H9 (cell line): ENCODE results near the gene NSD1. TPM values are rescaled to one million over a fixed set of nuclear protein-coding genes. Genes with fewer than 3 reads are reported as not detected.

ENCODE experiments used
- DNase-seq: peaks from one replicate; pipeline ENCODE4 v3.0.0-alpha.2; 2017
- H2AFZ ChIP-seq: one replicate; pipeline ENCODE4 v1.6.1; 2013; ENCODE audit warnings: mild to moderate bottlenecking, low read length, control low read depth, moderate library complexity
- H2AK5ac ChIP-seq: 2 replicates; pipeline ENCODE4 v1.6.1; 2013; ENCODE audit warnings: low read length, control low read depth, mixed read lengths; ENCODE audit not compliant: insufficient read length
- H2BK120ac ChIP-seq: one replicate; pipeline ENCODE4 v1.6.1; 2013; ENCODE audit warnings: low read depth, mild to moderate bottlenecking, low read length, control low read depth, inconsistent platforms; ENCODE audit not compliant: poor library complexity, severe bottlenecking
- H2BK12ac ChIP-seq: 2 replicates; pipeline ENCODE4 v1.6.1; 2013; ENCODE audit warnings: low read length, control low read depth, mixed read lengths, low read depth; ENCODE audit not compliant: insufficient read length
- H2BK15ac ChIP-seq: 2 replicates; pipeline ENCODE4 v1.6.1; 2013; ENCODE audit warnings: low read depth, low read length, control low read depth
- H2BK20ac ChIP-seq: one replicate; pipeline ENCODE4 v1.6.1; 2013; ENCODE audit warnings: low read depth, mild to moderate bottlenecking, low read length, control low read depth, inconsistent platforms; ENCODE audit not compliant: poor library complexity, severe bottlenecking
- H2BK5ac ChIP-seq: 2 replicates; pipeline ENCODE4 v1.6.1; 2013; ENCODE audit warnings: low read length, control low read depth, mixed read lengths; ENCODE audit not compliant: insufficient read length
- H3K14ac ChIP-seq: 2 replicates; pipeline ENCODE4 v1.6.1; 2013; ENCODE audit warnings: low read length, control low read depth; ENCODE audit not compliant: insufficient read depth
- H3K18ac ChIP-seq: 2 replicates; pipeline ENCODE4 v1.6.1; 2013; ENCODE audit warnings: low read depth, mild to moderate bottlenecking, mixed read lengths, low read length, control low read depth; ENCODE audit not compliant: insufficient read length
- H3K23ac ChIP-seq: 2 replicates; pipeline ENCODE4 v1.6.1; 2013; ENCODE audit warnings: low read length, control low read depth, mixed read lengths, low read depth; ENCODE audit not compliant: insufficient read length
- H3K23me2 ChIP-seq: 2 replicates; pipeline ENCODE4 v1.6.1; 2013; ENCODE audit warnings: low read depth, mild to moderate bottlenecking, mixed read lengths, low read length, control low read depth; ENCODE audit not compliant: insufficient read length, poor library complexity, severe bottlenecking
- H3K27ac ChIP-seq: 2 replicates; pipeline ENCODE4 v1.5.1; 2013; ENCODE audit warnings: low read length, control low read depth, mixed read lengths, low read depth; ENCODE audit not compliant: insufficient read length
- H3K27me3 ChIP-seq: 2 replicates; pipeline ENCODE4 v1.6.1; 2013; ENCODE audit warnings: low read length, control low read depth, inconsistent platforms; ENCODE audit not compliant: insufficient read depth
- H3K4ac ChIP-seq: 2 replicates; pipeline ENCODE4 v1.6.1; 2013; ENCODE audit warnings: low read depth, mild to moderate bottlenecking, control low read depth, inconsistent platforms, low read length, moderate library complexity
- H3K4me1 ChIP-seq: 2 replicates; pipeline ENCODE4 v1.6.1; 2013; ENCODE audit warnings: low read length, control low read depth, inconsistent platforms; ENCODE audit not compliant: insufficient read depth
- H3K4me2 ChIP-seq: 2 replicates; pipeline ENCODE4 v1.6.1; 2013; ENCODE audit warnings: low read length, control low read depth, mixed read lengths; ENCODE audit not compliant: insufficient read length, insufficient read depth
- H3K56ac ChIP-seq: 2 replicates; pipeline ENCODE4 v1.6.1; 2013; ENCODE audit warnings: low read depth, mild to moderate bottlenecking, mixed read lengths, low read length, control low read depth; ENCODE audit not compliant: insufficient read length
- H3K79me1 ChIP-seq: 2 replicates; pipeline ENCODE4 v1.6.1; 2013; ENCODE audit warnings: low read depth, mild to moderate bottlenecking, moderate library complexity, low read length, control low read depth, inconsistent platforms; ENCODE audit not compliant: insufficient read depth, poor library complexity, severe bottlenecking
- H3K79me2 ChIP-seq: 2 replicates; pipeline ENCODE4 v1.6.1; 2013; ENCODE audit warnings: low read length, control low read depth, inconsistent platforms; ENCODE audit not compliant: insufficient read depth
- H3K9ac ChIP-seq: 2 replicates; pipeline ENCODE4 v1.6.1; 2013; ENCODE audit warnings: low read length, control low read depth, mixed read lengths; ENCODE audit not compliant: insufficient read length; ENCODE audit errors: extremely low read depth
- H3K9me3 ChIP-seq: one replicate; pipeline ENCODE4 v1.6.1; 2013; ENCODE audit warnings: low read depth, low read length, inconsistent platforms; ENCODE audit not compliant: control insufficient read depth
- H3T11ph ChIP-seq: one replicate; pipeline ENCODE4 v1.6.1; 2013; ENCODE audit warnings: mild to moderate bottlenecking, low read length, control low read depth, inconsistent platforms
- H4K20me1 ChIP-seq: one replicate; pipeline ENCODE4 v1.6.1; 2013; ENCODE audit not compliant: control insufficient read depth, insufficient read length, insufficient read depth
- H4K5ac ChIP-seq: 2 replicates; pipeline ENCODE4 v1.6.1; 2013; ENCODE audit warnings: low read depth, mild to moderate bottlenecking, mixed read lengths, low read length, control low read depth; ENCODE audit not compliant: insufficient read length
- H4K8ac ChIP-seq: replicated peaks from 2 replicates; pipeline ENCODE4 v1.6.1; 2013; ENCODE audit warnings: low read length, control low read depth, mixed read lengths, low read depth; ENCODE audit not compliant: insufficient read length
- H4K91ac ChIP-seq: 2 replicates; pipeline ENCODE4 v1.6.1; 2013; ENCODE audit warnings: low read depth, mild to moderate bottlenecking, moderate library complexity, mixed read lengths, low read length, control low read depth; ENCODE audit not compliant: insufficient read length
- H3K27ac Mint-ChIP-seq, 3 experiments: 2 replicates in 2 of 3; 3 replicates in 1 of 3; pipeline ENCODE4 v1.8.0; 2020 to 2021; ENCODE audit warnings: mixed read lengths in 3 of 3, mild to moderate bottlenecking in 1 of 3, moderate library complexity in 1 of 3
- H3K27me3 Mint-ChIP-seq: 2 replicates; pipeline ENCODE4 v1.8.0; 2021; ENCODE audit warnings: low read depth, mild to moderate bottlenecking, moderate library complexity, mixed read lengths
- H3K36me3 Mint-ChIP-seq, 3 experiments: 2 replicates in 2 of 3; 3 replicates in 1 of 3; pipeline ENCODE4 v1.8.0; 2020 to 2021; ENCODE audit warnings: low read depth in 3 of 3, mixed read lengths in 3 of 3; ENCODE audit not compliant: insufficient read depth in 1 of 3
- H3K4me1 Mint-ChIP-seq, 2 experiments: 2 replicates each; pipeline ENCODE4 v1.8.0; 2020; ENCODE audit warnings: mixed read lengths in 2 of 2
- H3K4me3 Mint-ChIP-seq, 2 experiments: 2 replicates in 1 of 2; 3 replicates in 1 of 2; pipeline ENCODE4 v1.8.0; 2020 to 2021; ENCODE audit warnings: mild to moderate bottlenecking in 2 of 2, mixed read lengths in 2 of 2, moderate library complexity in 1 of 2
- H3K9me3 Mint-ChIP-seq, 2 experiments: 2 replicates in 1 of 2; 3 replicates in 1 of 2; pipeline ENCODE4 v1.8.0; 2020; ENCODE audit warnings: mild to moderate bottlenecking in 2 of 2, mixed read lengths in 2 of 2, moderate library complexity in 1 of 2
- WGBS: extraction: QIAGEN DNeasy Blood & Tissue Kit; methylation state at CpG from one replicate; pipeline ENCODE4 v1.1.7; 2013; ENCODE audit warnings: missing lambda C conversion rate, low lambda C conversion rate, mixed read lengths; ENCODE audit not compliant: insufficient read length; ENCODE audit errors: extremely low coverage; 5-methylcytosine and 5-hydroxymethylcytosine counted together
- total RNA-seq: library from RNA; stranded (reverse); gene quantifications from 2 replicates; pipeline ENCODE4 v1.2.1, GENCODE V29; 2021
- TF ChIP-seq, protein P1 (sequence below): fragments of 200-600 bp; sonication (generic); conservative IDR thresholded peaks from 3 replicates; pipeline ENCODE4 v1.8.0; 2021; ENCODE audit warnings: antibody characterized with exemption, mild to moderate bottlenecking

Gene NSD1
- total RNA-seq, 1 experiment from 2014 or later: 213 TPM

DNA sequence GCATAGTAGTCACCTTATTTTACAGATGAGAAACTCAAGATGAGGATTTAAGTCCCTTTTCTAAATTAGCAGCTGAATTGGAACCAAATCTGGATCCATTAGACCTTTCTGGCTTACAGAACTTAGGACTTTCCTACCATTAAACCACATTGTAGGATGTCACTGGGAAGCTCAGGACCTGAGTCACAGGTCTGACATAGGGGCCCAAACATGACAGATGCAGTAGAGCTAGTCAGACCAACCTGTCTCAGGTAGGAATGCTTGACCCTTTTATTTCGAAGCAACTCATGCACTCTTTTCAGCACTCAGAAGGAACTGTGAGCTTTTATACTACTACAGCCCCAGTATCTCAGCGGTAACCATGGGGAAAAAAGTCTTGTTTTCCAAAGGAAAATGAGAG is 167.4 kb downstream of the NSD1 start:
- Histone ChIP-seq H3K56ac (no peak overlapping the region), H3K27me3 (no peaks in the 10 kb centered on the region), H2BK15ac (no peak overlapping the region), H2AK5ac (no peak overlapping the region), H3K79me1 (no peaks in the 10 kb centered on the region), H4K5ac (no peak overlapping the region), H2BK20ac (no peak overlapping the region), H3T11ph (no peak overlapping the region), H3K4me1 (no peaks in the 10 kb centered on the region), H4K20me1 (no peaks in the 10 kb centered on the region), H4K91ac (no peak overlapping the region), H4K8ac (no peak overlapping the region), H3K4me2 (no peak overlapping the region), H3K9me3 (no peaks in the 10 kb centered on the region), H3K27ac (no peak overlapping the region), H2BK120ac (no peak overlapping the region), H2AFZ (no peak overlapping the region), H3K23ac (no peak overlapping the region), H2BK12ac (no peak overlapping the region), H3K23me2 (peaks cover 13% of the 10 kb centered on the region), H3K9ac (no peak overlapping the region), H3K18ac (no peak overlapping the region), H3K4ac (no peak overlapping the region), H2BK5ac (no peak overlapping the region), H3K79me2 (peaks cover 9% of the 10 kb centered on the region; the same call in 1 of the 2 replicates), H3K14ac (no peak overlapping the region)
- no peaks in the 10 kb centered on the region for H3K9me3 Mint-ChIP-seq
- no peak for DNase-seq
- WGBS: no CpG with 5 or more reads among the region's 2 CpGs
- peaks cover 42 to 64% of the 10 kb centered on the region in 2 experiments for H3K4me1 Mint-ChIP-seq
- peaks cover 21 to 56% (median 27%) of the 10 kb centered on the region in 3 experiments for H3K36me3 Mint-ChIP-seq
- TF ChIP-seq, protein P1, sequence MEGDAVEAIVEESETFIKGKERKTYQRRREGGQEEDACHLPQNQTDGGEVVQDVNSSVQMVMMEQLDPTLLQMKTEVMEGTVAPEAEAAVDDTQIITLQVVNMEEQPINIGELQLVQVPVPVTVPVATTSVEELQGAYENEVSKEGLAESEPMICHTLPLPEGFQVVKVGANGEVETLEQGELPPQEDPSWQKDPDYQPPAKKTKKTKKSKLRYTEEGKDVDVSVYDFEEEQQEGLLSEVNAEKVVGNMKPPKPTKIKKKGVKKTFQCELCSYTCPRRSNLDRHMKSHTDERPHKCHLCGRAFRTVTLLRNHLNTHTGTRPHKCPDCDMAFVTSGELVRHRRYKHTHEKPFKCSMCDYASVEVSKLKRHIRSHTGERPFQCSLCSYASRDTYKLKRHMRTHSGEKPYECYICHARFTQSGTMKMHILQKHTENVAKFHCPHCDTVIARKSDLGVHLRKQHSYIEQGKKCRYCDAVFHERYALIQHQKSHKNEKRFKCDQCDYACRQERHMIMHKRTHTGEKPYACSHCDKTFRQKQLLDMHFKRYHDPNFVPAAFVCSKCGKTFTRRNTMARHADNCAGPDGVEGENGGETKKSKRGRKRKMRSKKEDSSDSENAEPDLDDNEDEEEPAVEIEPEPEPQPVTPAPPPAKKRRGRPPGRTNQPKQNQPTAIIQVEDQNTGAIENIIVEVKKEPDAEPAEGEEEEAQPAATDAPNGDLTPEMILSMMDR: no peak
- H3K4me3 Mint-ChIP-seq: no peak overlapping the region
- H3K27ac Mint-ChIP-seq: peak overlapping the region in 2 of 3 experiments; percentile 68 to 99; a peak in 4 of 7 replicates
- peaks cover 1% of the 10 kb centered on the region; the same call in 1 of the 2 replicates for H3K27me3 Mint-ChIP-seq
